NCI-H2196 treated with DMSO at 0.1 percent for 48 hours (cell line): ENCODE data around the gene STX4.

Source experiments
- DNase-seq: peaks from one replicate; lab custom pipeline; 2025; ENCODE audit not compliant: unreplicated experiment; lab: John Stamatoyannopoulos, UW

Gene STX4

DNA sequence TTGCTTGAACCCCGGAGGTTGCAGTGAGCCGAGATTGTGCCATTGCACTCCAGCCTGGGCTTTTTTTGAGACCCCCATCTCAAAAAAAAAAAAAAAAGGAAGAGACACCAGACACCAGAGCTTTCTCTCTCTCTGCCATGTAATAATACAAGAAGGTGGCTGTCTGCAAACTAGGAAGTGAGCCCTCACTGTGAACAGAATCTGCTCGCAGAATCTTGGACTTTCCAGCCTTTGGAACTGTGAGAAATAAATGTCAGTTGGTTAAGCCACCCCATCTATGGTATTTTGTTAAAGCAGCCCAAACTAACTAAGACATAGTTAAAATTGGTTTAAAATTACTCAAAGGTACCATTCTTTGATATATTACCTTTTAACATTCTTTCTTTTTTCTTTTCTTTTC is 12.8 kb upstream of the STX4 start:
- DNase-seq: no peak

DNA sequence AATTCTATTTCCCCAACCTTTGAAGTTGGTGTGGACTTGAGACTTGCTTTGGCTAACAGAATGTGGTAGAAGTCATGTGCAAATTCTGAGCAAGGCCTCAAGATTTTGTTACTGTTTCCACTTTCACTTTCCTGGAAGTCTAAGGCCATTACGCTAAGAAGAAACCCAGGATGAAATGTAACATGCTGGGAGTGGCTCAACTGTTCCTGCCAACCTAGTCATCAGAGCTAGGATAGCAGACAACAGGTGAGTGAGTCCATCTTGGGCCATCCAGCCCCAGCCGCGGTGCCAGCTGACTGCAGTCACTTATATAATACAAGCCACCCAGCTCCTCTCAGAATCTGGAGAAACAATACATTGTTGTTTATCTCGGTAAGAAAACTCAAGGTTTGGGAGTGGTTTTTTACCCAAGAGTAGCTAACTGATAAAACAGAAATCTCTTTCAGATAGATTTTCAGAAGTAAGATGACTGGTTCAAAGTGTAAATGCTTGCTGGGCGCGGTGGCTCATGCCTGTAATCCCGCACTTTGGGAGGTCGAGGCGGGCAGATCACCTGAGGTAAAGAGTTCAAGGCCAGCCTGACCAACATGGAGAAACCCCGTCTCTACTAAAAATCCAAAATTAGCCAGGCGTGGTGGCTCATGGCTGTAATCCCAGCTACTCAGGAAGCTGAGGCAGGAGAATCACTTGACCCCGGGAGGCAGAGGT is 10.7 kb upstream of the STX4 start:
- DNase-seq: no peak

GRCh38 chr16:31023252-31023602 is 10.1 kb upstream of the STX4 start:
- no peak for DNase-seq

- no peak for DNase-seq
Observed at GRCh38 chr16:31023627-31024226, 9.6 kb upstream of the STX4 start.

- DNase-seq: no peak
Observed at GRCh38 chr16:31025339-31025738, 8.0 kb upstream of the STX4 start.

- DNase-seq: no peak
Observed at GRCh38 chr16:31029272-31029671, 4.1 kb upstream of the STX4 start.

- no peak for DNase-seq
Observed at GRCh38 chr16:31031276-31031675, 2.1 kb upstream of the STX4 start.

GRCh38 chr16:31033709-31034492 is 543 bp downstream of the STX4 start:
- peak; percentile 73 for DNase-seq

GRCh38 chr16:31036691-31037090 is 3.3 kb downstream of the STX4 start:
- no peak for DNase-seq

GRCh38 chr16:31038993-31039392 is 5.6 kb downstream of the STX4 start:
- no peak for DNase-seq

DNA sequence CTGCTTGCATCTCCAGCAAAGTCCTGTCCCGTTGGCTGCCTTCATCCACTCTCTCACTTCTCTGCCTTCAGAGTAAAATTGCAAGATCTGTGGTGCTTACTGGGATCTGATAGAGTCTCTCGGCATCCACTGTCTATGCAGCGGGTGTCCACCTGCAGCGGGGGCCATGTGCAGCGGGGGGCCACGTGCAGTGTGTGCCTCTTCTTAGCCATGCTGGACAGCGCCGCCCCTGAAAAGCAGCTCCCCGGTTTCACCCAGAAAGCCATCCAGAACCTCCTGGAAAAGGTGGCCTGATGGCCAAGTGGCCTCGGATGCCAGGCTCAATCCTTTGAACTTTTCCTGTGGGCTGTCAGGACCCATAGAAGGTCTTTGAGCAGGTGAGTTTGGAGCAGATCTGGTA is 9.5 kb downstream of the STX4 start:
- no peak for DNase-seq

GRCh38 chr16:31043352-31043751 is 10.0 kb downstream of the STX4 start:
- DNase-seq: no peak

DNA sequence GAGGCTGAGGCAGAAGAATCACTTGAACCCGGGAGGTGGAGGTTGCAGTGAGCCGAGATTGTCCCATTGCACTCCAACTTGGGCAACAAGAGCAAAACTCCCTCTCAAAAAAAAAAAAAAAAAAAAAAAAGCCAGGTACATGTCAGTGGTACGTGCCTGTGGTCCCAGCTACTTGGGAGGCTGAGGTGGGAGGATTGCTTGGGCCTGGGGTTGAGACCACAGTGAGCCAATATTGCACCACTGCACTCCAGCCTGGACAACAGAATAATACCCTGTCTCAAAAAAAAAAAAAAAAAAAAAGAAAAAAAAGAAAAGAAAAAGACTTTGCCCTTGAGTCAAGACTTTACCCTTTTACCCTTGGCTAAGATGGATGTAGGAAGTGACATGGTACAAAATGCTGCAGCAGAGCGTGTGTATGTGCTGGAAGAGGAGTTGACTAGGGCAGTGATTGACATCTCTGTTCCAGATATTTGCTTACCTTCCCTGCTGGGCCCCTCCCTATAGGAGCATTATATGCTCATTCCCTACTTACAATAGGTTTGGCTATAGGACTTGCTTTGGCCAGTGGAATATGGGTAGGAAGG is 10.6 kb downstream of the STX4 start:
- no peak for DNase-seq

GRCh38 chr16:31050280-31051030 is 17.1 kb downstream of the STX4 start:
- DNase-seq: no peak

DNA sequence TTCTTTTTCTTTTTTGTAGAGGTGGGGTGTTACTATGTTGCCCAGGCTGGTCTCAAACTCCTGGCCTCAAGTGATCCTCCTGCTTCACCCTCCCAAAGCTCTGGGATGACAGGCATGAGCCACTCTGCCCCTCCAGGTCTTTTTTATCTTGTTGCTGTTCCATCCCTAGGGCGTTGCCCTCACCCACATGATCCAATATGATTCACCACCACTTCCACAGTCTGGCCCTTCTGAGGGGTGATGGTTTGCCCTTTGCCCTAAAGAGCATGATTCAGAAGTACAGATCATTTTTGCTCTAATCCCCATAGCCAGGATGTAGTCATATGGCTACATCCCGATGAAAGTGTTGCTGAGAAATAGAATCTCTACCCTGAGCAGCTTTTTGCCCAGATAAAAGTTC is 18.8 kb downstream of the STX4 start:
- DNase-seq: no peak

- no peak for DNase-seq
Observed at GRCh38 chr16:31055613-31056012, 22.3 kb downstream of the STX4 start.

- DNase-seq: no peak
Observed at GRCh38 chr16:31061126-31061812, 27.9 kb downstream of the STX4 start.

GRCh38 chr16:31061813-31062440 is 28.6 kb downstream of the STX4 start:
- no peak for DNase-seq

GRCh38 chr16:31063495-31063842 is 30.1 kb downstream of the STX4 start:
- DNase-seq: no peak
